Stomach (tissue), 4 donors: Measurements from ENCODE around the gene AFP.

ENCODE experiments used
- CTCF ChIP-seq, 7 experiments: fragments of 450-650 bp in 4 of 7; fragments of 200-600 bp in 3 of 7; sonication (generic) in 3 of 7; IDR thresholded peaks; one replicate each; pipeline ENCODE4 v1.5.1; 2016 to 2019; ENCODE audit warnings: antibody characterized with exemption in 7 of 7, control low read depth in 2 of 7, mild to moderate bottlenecking in 1 of 7
- EP300 ChIP-seq: sonication (generic); formaldehyde crosslinking; IDR thresholded peaks from one replicate; pipeline ENCODE4 v1.6.1; 2017; ENCODE audit warnings: antibody characterized with exemption
- POLR2A ChIP-seq, 4 donors: fragments of 450-650 bp; IDR thresholded peaks; one replicate each; pipeline ENCODE4 v1.6.1; 2016; ENCODE audit warnings: antibody characterized with exemption in 4 of 4, control low read depth in 2 of 4, mild to moderate bottlenecking in 1 of 4, moderate library complexity in 1 of 4
- POLR2AphosphoS5 ChIP-seq, 3 donors: sonication (generic); formaldehyde crosslinking; IDR thresholded peaks; one replicate each; pipeline ENCODE4 v1.6.1; 2016; ENCODE audit warnings: antibody characterized with exemption in 3 of 3

GRCh38 chr4:73448448-73449203 is 12.6 kb downstream of the AFP start:
- TF ChIP-seq CTCF (IDR thresholded peaks at IDR 0.05) (no peak), POLR2A (IDR thresholded peaks at IDR 0.05) (no peak), POLR2AphosphoS5 (IDR thresholded peaks at IDR 0.05) (no peak), EP300 (no peak)
